HG02973 (cell line): ENCODE measurements around the gene RPH3AL.
"Not testable (repeated sequence)": the region's sequence is repeated elsewhere in the genome, so short reads cannot be mapped to it uniquely, and the experiment has no call there.

Source experiments
- ATAC-seq: cut with Tn5 transposase; IDR thresholded peaks from one replicate; pipeline ENCODE4 v1.9.1; 2021; ENCODE audit warnings: moderate library complexity; ENCODE audit not compliant: unreplicated experiment

The RPH3AL gene

GRCh38 chr17:320809-321385 is 31.7 kb downstream of the RPH3AL start:
- ATAC-seq: no peak

GRCh38 chr17:320139-320538 is 32.5 kb downstream of the RPH3AL start:
- ATAC-seq: no peak

- ATAC-seq: no peak
Observed at GRCh38 chr17:319266-319665, 33.3 kb downstream of the RPH3AL start.

GRCh38 chr17:317070-317469 is 35.5 kb downstream of the RPH3AL start:
- not testable (repeated sequence) for ATAC-seq

- not testable (repeated sequence) for ATAC-seq
Observed at GRCh38 chr17:315399-315798, 37.2 kb downstream of the RPH3AL start.

GRCh38 chr17:314614-314944 is 38.0 kb downstream of the RPH3AL start:
- ATAC-seq: not testable (repeated sequence)

DNA sequence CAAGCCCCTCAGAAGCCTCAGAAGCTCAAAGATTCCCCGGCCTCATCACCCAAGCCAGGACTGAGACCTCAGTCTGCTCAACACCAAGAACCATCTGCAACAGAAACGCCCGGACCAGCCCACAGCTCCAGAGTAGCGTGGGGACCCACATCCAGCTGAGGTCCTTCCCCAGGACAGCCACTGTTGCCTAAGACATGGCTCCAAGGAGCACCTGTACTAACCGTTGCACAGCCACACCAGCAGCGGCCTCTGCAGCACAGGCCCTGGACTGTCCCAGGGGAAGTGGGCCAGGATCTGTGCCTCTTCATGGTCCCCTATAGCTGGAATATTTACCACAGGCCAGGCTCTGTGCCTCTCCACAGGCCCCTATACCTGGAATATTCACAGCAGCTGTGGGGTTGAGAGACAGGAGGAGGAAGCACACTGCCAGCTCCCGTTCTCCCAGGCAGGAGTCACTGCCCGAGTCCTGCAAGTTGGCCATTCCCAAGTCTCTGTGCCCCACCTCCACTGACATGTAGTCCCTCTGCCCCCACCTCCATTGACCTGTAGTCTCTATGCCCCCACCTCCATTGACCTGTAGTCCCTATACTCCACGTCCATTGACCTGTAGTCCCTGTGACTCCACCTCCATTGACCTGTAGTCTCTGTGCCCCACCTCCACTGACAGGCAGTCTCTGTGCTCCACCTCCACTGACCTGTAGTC is 38.5 kb downstream of the RPH3AL start:
- ATAC-seq: no peak

DNA sequence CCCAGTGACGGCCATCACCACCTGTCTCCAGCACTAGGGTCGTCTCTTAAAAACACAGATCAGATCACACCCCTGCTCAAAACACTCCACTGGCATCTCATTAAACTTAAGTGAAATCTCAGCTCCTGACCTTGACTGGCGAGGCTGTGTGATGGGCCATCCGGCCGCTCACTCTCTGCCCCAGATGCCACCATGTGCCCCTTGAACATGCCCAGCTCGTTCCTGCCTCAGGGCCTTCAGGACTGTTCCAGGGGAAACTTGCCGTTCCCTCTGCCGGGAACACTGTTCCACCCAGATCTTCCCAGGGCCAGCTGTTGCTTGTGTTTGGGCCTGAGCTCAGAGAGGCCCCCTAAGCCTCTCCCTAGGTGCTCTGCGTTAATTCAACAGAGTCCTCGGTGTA is 39.4 kb downstream of the RPH3AL start:
- no peak for ATAC-seq

- no peak for ATAC-seq
Observed at GRCh38 chr17:312476-313148, 40.0 kb downstream of the RPH3AL start.

GRCh38 chr17:311119-311782 is 41.4 kb downstream of the RPH3AL start:
- ATAC-seq: no peak

DNA sequence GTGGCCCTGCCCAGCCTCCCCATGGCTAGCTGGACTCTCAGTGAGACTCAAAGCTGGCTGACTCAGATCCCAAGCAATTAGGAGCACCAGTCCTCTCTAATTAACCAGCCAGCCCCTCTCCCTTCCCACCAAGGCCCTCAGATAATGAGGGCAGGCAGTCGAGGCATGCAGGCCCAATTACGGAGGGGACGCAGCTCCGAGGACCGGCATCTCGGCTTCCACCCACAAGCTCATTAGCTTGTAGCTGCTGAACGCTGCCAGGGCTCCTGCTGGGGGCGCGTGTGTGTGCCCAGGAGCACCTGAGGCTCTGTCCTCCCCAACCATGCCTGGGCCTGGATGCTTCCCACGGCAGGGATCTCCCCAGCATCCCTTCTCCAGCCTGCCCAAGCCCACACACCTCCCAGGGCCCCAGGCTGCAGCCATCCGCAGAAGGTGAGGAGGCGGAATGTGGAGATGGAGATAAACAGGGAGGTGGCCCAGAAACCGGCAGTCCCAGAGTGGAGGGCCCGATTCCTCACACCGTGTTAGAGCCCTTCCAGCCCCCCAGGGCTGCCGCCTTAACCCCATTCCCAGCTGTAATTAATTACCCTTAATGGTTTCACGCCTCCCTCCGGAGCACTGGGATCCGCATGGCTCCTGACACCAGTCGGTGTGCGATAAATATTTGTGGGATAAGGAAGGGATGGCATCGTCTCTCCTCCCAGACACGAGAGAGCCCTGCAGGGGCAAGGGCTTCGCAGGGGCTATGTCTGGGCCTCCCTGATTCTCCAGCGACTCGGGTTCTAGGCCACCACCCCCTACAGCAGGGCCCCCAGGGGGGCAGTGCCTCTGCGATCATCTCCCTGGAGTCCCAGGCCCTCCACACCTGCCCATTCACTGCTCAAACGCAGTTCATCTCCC is 42.2 kb downstream of the RPH3AL start:
- ATAC-seq: no peak

GRCh38 chr17:309361-309888 is 43.2 kb downstream of the RPH3AL start:
- ATAC-seq: no peak

- ATAC-seq: no peak
Observed at GRCh38 chr17:307741-308507, 44.7 kb downstream of the RPH3AL start.

DNA sequence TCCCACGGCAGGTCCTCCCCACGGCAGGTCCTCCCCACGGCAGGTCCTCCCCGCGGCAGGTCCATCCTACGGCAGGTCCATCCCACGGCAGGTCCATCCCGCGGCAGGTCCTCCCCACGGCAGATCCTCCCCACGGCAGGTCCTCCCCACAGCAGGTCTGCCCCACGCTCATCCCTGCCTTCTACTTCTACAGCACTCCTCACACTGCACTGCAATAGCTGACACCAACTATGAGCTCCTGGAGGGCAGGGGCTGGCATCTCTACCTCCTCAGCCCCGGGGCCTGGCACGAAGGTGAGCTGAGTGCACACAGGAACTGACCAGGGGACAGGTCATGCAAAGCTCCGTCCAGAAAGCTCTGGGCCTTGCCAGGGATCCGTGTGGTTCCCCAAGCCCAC is 45.3 kb downstream of the RPH3AL start:
- ATAC-seq: no peak

DNA sequence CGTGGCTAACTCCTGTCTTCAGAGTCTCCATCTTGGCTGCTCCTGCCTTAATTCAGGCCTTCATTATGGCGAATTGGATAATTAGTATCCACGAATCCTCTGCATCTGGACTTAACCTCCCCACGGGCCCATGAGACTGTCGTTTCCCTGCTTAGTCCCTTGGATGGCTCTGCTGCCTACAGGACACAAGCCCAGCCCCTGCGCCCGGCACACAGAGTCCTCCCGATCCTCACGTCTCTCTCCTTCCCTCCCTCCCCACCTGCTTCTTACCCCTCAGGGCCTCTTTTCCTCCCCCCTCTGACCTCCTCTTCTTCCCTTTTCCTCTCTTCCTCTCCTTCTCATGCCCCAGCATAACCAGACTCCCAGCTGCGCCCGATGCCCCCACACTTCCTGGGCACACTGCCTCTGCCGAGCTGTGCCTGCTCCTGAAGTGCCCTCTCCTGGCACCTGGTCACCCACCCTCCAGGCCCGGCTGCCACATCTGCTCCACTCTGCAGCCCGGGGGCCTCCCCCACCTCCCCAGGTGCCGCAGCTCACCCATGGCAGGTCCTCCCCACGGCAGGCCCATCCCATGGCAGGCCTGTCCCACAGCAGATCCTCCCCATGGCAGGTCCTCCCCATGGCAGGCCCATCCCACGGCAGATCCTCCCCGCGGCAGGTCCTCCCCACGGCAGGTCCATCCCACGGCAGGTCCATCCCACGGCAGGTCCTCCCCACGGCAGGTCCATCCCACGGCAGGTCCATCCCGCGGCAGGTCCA is 45.9 kb downstream of the RPH3AL start:
- no peak for ATAC-seq

DNA sequence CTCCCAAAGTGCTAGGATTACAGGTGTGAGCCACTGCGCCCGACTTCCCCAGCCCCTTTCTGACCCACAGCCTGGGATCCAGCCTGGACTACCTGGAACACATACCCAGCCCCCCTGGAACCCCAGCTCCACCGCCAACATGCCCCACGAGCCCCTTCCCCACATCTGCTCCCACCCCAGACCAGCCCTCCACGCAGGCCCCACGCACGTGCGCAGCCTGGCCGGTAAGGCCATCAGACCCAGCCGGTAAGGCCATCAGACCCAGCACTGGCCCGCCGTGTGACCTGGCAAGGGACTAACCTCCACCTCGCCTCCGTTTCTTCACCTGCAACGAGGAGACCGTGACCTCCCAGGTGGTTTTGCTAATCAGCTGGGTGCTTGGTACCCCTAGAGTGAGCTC is 46.5 kb downstream of the RPH3AL start:
- no peak for ATAC-seq

DNA sequence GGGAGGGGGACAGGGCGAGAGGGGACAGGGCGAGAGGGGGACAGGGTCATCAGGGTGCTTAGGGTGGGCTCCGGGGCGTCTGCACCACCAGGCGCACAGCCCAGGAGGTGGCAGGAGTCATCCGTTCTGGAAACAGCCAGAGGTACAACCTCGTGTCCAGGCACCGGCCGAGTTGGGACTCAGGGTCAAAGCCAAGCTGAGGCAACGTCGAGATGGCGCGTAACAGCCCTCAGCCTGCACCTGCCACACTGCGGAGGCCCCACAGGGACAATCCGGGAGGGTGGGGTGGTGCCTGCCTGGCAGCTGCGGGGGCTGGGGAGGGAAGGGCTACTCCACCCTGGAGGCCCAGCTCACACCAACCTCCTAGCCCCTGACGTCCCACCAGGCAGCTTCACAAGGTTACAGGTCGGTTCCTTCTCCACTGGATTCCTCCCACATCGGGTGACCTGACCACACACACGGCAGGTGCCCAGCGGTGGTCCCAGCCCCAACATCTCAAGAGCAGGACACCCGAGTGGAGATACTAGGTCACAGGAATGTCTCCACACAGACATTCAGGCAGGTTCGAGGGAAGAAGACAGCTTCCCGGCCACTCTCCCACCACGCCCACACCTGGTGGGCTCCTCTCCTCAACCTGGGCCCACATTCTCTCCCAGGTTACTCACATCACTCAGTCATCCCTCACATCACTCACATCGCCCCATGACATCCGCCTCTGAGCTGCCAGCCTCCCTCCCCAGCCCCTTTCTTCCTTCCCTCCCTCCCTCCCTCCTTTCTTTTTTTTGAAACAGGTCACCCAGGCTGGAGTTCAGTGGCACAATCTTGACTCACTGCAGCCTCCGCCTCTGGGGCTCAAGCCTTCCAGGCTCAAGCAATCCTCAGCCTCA is 47.3 kb downstream of the RPH3AL start:
- no peak for ATAC-seq

GRCh38 chr17:304461-304860 is 48.1 kb downstream of the RPH3AL start:
- no peak for ATAC-seq
